ENCODE results near the gene SGSM2.

SGSM2 gene

GRCh38 chr17:2402544-2402943 lies 65.2 kb downstream of the SGSM2 start:
- H3K27me3 ChIP-seq (ENCODE audit: control insufficient read depth, insufficient read depth, low read length) = no peaks in the 10 kb centered on the region
- H3K36me3 ChIP-seq (ENCODE audit: control insufficient read depth, insufficient read depth, low read length) = no peaks in the 10 kb centered on the region
- H3K4me3 ChIP-seq (ENCODE audit: low read length) = peak overlapping the region; percentile 82
- peak overlapping the region; percentile 68 for H3K9ac ChIP-seq (ENCODE audit: low read length)
- H3K4me1 ChIP-seq (ENCODE audit: control insufficient read depth, insufficient read depth, low read length) = peaks cover 40% of the 10 kb centered on the region
- peak overlapping the region; percentile 100 for H3K27ac ChIP-seq (ENCODE audit: low read depth, low read length)

GRCh38 chr17:2403044-2403443 lies 65.7 kb downstream of the SGSM2 start:
- no peaks in the 10 kb centered on the region for H3K36me3 ChIP-seq (ENCODE audit: control insufficient read depth, insufficient read depth, low read length)
- H3K27me3 ChIP-seq (ENCODE audit: control insufficient read depth, insufficient read depth, low read length) = no peaks in the 10 kb centered on the region
- H3K27ac ChIP-seq (ENCODE audit: low read depth, low read length) = peak overlapping the region; percentile 100
- H3K9ac ChIP-seq (ENCODE audit: low read length) = no peak overlapping the region
- no peak overlapping the region for H3K4me3 ChIP-seq (ENCODE audit: low read length)
- H3K4me1 ChIP-seq (ENCODE audit: control insufficient read depth, insufficient read depth, low read length) = peaks cover 35% of the 10 kb centered on the region

GRCh38 chr17:2405247-2405926 lies 68.1 kb downstream of the SGSM2 start:
- Histone ChIP-seq H3K9ac (ENCODE audit: low read length) (no peak overlapping the region), H3K36me3 (ENCODE audit: control insufficient read depth, insufficient read depth, low read length) (no peaks in the 10 kb centered on the region), H3K4me1 (ENCODE audit: control insufficient read depth, insufficient read depth, low read length) (peaks cover 29% of the 10 kb centered on the region), H3K27ac (ENCODE audit: low read depth, low read length) (peak overlapping the region; percentile 19), H3K27me3 (ENCODE audit: control insufficient read depth, insufficient read depth, low read length) (no peaks in the 10 kb centered on the region), H3K4me3 (ENCODE audit: low read length) (no peak overlapping the region)

GRCh38 chr17:2406271-2406902 lies 69.1 kb downstream of the SGSM2 start:
- H3K27ac ChIP-seq (ENCODE audit: low read depth, low read length) = peak overlapping the region; percentile 80
- H3K27me3 ChIP-seq (ENCODE audit: control insufficient read depth, insufficient read depth, low read length) = no peaks in the 10 kb centered on the region
- H3K4me3 ChIP-seq (ENCODE audit: low read length) = peak overlapping the region; percentile 35
- H3K4me1 ChIP-seq (ENCODE audit: control insufficient read depth, insufficient read depth, low read length) = peaks cover 29% of the 10 kb centered on the region
- H3K36me3 ChIP-seq (ENCODE audit: control insufficient read depth, insufficient read depth, low read length) = no peaks in the 10 kb centered on the region
- H3K9ac ChIP-seq (ENCODE audit: low read length) = no peak overlapping the region

- no peaks in the 10 kb centered on the region for H3K36me3 ChIP-seq (ENCODE audit: control insufficient read depth, insufficient read depth, low read length)
- no peaks in the 10 kb centered on the region for H3K27me3 ChIP-seq (ENCODE audit: control insufficient read depth, insufficient read depth, low read length)
- H3K27ac ChIP-seq (ENCODE audit: low read depth, low read length) = peak overlapping the region; percentile 80
- peak overlapping the region; percentile 45 for H3K4me3 ChIP-seq (ENCODE audit: low read length)
- H3K4me1 ChIP-seq (ENCODE audit: control insufficient read depth, insufficient read depth, low read length) = peaks cover 29% of the 10 kb centered on the region
- H3K9ac ChIP-seq (ENCODE audit: low read length) = peak overlapping the region; percentile 45
Observed at GRCh38 chr17:2406903-2407790, 69.8 kb downstream of the SGSM2 start.

- no peak overlapping the region for H3K9ac ChIP-seq (ENCODE audit: low read length)
- no peak overlapping the region for H3K27ac ChIP-seq (ENCODE audit: low read depth, low read length)
- no peak overlapping the region for H3K4me3 ChIP-seq (ENCODE audit: low read length)
- H3K36me3 ChIP-seq (ENCODE audit: control insufficient read depth, insufficient read depth, low read length) = no peaks in the 10 kb centered on the region
- peaks cover 20% of the 10 kb centered on the region for H3K4me1 ChIP-seq (ENCODE audit: control insufficient read depth, insufficient read depth, low read length)
- no peaks in the 10 kb centered on the region for H3K27me3 ChIP-seq (ENCODE audit: control insufficient read depth, insufficient read depth, low read length)
Observed at GRCh38 chr17:2410951-2411350, 73.7 kb downstream of the SGSM2 start.

GRCh38 chr17:2412561-2413021 lies 75.3 kb downstream of the SGSM2 start:
- Histone ChIP-seq H3K27ac (ENCODE audit: low read depth, low read length) (no peak overlapping the region), H3K27me3 (ENCODE audit: control insufficient read depth, insufficient read depth, low read length) (no peaks in the 10 kb centered on the region), H3K9ac (ENCODE audit: low read length) (no peak overlapping the region), H3K4me3 (ENCODE audit: low read length) (no peak overlapping the region), H3K4me1 (ENCODE audit: control insufficient read depth, insufficient read depth, low read length) (peaks cover 3% of the 10 kb centered on the region), H3K36me3 (ENCODE audit: control insufficient read depth, insufficient read depth, low read length) (no peaks in the 10 kb centered on the region)

- Histone ChIP-seq H3K4me3 (ENCODE audit: low read length) (no peak overlapping the region), H3K4me1 (ENCODE audit: control insufficient read depth, insufficient read depth, low read length) (peaks cover 7% of the 10 kb centered on the region), H3K27ac (ENCODE audit: low read depth, low read length) (no peak overlapping the region), H3K36me3 (ENCODE audit: control insufficient read depth, insufficient read depth, low read length) (no peaks in the 10 kb centered on the region), H3K27me3 (ENCODE audit: control insufficient read depth, insufficient read depth, low read length) (no peaks in the 10 kb centered on the region), H3K9ac (ENCODE audit: low read length) (no peak overlapping the region)
Observed at GRCh38 chr17:2414446-2415064, 77.3 kb downstream of the SGSM2 start.

GRCh38 chr17:2415081-2415480 lies 77.8 kb downstream of the SGSM2 start:
- Histone ChIP-seq H3K9ac (ENCODE audit: low read length) (no peak overlapping the region), H3K4me3 (ENCODE audit: low read length) (no peak overlapping the region), H3K27ac (ENCODE audit: low read depth, low read length) (no peak overlapping the region), H3K4me1 (ENCODE audit: control insufficient read depth, insufficient read depth, low read length) (peaks cover 7% of the 10 kb centered on the region), H3K27me3 (ENCODE audit: control insufficient read depth, insufficient read depth, low read length) (no peaks in the 10 kb centered on the region), H3K36me3 (ENCODE audit: control insufficient read depth, insufficient read depth, low read length) (peaks cover 3% of the 10 kb centered on the region)

- Histone ChIP-seq H3K27me3 (ENCODE audit: control insufficient read depth, insufficient read depth, low read length) (no peaks in the 10 kb centered on the region), H3K4me1 (ENCODE audit: control insufficient read depth, insufficient read depth, low read length) (peaks cover 7% of the 10 kb centered on the region), H3K36me3 (ENCODE audit: control insufficient read depth, insufficient read depth, low read length) (peaks cover 10% of the 10 kb centered on the region), H3K4me3 (ENCODE audit: low read length) (no peak overlapping the region), H3K27ac (ENCODE audit: low read depth, low read length) (peak overlapping the region; percentile 10), H3K9ac (ENCODE audit: low read length) (no peak overlapping the region)
Observed at GRCh38 chr17:2416010-2416734, 78.9 kb downstream of the SGSM2 start.

GRCh38 chr17:2418572-2418971 lies 81.3 kb downstream of the SGSM2 start:
- Histone ChIP-seq H3K27me3 (ENCODE audit: control insufficient read depth, insufficient read depth, low read length) (no peaks in the 10 kb centered on the region), H3K27ac (ENCODE audit: low read depth, low read length) (peak overlapping the region; percentile 84), H3K4me1 (ENCODE audit: control insufficient read depth, insufficient read depth, low read length) (peaks cover 7% of the 10 kb centered on the region), H3K9ac (ENCODE audit: low read length) (no peak overlapping the region), H3K36me3 (ENCODE audit: control insufficient read depth, insufficient read depth, low read length) (peaks cover 10% of the 10 kb centered on the region), H3K4me3 (ENCODE audit: low read length) (no peak overlapping the region)
